ENCODE data around the gene SYT13.
"Not testable (repeated sequence)": the region's sequence is repeated elsewhere in the genome, so short reads cannot be mapped to it uniquely, and the experiment has no call there.

SYT13 gene

DNA sequence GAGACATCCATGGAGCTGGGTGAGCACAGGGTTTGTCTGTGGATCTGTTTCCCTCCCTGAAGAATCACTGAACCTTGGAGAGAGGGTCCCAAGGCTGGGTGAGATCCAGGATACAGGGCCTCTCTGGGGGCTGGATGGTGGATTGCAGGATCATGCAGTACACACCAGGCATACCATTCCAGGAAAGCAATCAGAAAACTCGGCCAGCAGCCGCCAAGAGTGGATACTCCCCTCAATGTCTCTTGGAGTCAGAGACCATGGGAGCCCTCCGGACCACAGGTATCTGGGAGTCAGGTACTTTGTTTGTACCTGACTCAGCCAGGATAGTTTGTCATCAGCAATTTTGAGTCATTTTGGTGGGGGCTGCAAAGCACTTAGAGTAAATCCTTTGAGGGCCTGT, 14.6 kb upstream of the SYT13 start:
- H3K27ac ChIP-seq: no peak overlapping the region
- TF ChIP-seq CTCF (conservative IDR thresholded peaks at IDR 0.05) (no peak), ZFX (IDR thresholded peaks at IDR 0.05) (no peak)

DNA sequence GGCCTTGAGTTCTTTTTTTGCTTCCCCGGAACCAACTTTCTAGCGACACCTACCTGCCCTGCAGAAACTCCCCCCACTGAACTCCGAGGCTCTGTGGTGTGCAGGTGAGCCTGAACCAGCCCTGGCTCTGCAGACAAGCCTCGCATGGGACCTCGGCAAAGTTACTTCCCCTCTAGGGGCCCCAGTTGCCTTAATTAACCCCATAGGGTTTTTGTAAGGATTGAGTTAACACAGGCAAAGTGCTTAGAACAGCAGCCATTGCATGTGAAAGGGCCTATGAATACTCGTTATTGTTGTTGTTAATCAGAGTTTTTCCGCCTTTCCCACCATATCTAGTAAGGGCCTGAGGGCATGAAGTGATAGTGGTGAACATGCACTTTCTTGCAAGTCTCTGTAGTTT, 12.6 kb upstream of the SYT13 start:
- TF ChIP-seq CTCF (conservative IDR thresholded peaks at IDR 0.05) (no peak), ZFX (IDR thresholded peaks at IDR 0.05) (no peak)
- no peak overlapping the region for H3K27ac ChIP-seq

- H3K27ac ChIP-seq: no peak overlapping the region
- TF ChIP-seq CTCF (conservative IDR thresholded peaks at IDR 0.05): no peak
- no peak for TF ChIP-seq ZFX (IDR thresholded peaks at IDR 0.05)
Observed at GRCh38 chr11:45296075-45296474, 9.9 kb upstream of the SYT13 start.

GRCh38 chr11:45294499-45294898, 8.4 kb upstream of the SYT13 start:
- no peak overlapping the region for H3K27ac ChIP-seq
- TF ChIP-seq CTCF (conservative IDR thresholded peaks at IDR 0.05) (no peak), ZFX (IDR thresholded peaks at IDR 0.05) (no peak)

DNA sequence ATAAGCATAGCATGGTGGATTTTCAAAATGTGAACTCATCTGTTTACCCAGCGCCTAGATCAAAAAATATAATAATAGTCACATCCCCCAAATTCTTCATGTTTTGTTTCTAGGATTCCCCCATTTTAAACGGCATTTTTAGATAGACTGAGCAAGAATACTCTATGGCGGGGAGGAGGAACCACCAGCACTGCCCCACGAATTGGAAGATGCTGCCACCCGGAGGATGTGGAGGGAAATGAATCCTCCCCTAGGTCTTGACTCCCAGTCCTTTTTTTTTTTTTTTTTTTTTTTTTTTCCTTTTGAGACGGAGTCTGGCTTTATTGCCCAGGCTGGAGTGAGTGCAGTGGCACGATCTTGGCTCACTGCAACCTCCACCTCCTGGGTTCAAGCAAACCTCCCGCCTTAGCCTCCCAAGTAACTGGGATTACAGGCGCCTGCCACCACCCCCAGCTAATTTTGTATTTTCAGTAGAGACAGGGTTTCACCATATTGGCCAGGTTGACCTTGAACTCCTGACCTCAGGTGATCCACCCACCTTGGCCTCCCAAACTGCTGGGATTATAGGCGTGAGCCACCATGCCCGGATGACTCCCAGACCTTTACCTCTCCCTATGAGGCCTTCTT, 7.5 kb upstream of the SYT13 start:
- TF ChIP-seq CTCF (conservative IDR thresholded peaks at IDR 0.05): peak; percentile 83
- H3K27ac ChIP-seq: not testable (repeated sequence)

DNA sequence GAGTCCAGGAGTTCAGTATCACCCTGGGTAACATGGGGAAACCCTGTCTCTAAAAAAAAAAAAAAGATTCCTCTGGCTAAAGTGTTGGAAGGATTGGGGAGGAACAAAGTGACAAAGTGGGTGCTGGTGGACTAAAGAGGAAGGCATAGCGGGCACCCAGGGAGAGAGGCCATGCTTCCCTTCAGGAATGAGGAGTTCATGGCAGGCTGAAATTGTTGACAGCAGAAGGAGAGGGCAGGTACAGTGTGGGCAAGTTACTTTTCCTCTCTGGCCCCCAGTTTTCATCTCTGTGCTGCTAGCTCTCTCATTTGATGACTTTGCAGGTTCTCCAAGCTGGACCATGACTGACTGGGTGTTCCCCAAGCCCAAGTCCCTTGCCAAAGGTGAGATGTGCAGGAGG, 4.4 kb upstream of the SYT13 start:
- H3K27ac ChIP-seq: no peak overlapping the region
- TF ChIP-seq ZFX (IDR thresholded peaks at IDR 0.05): no peak
- TF ChIP-seq CTCF (conservative IDR thresholded peaks at IDR 0.05): no peak

- H3K27ac ChIP-seq: no peak overlapping the region
- no peak for TF ChIP-seq CTCF (conservative IDR thresholded peaks at IDR 0.05)
- no peak for TF ChIP-seq ZFX (IDR thresholded peaks at IDR 0.05)
Observed at GRCh38 chr11:45289369-45289768, 3.2 kb upstream of the SYT13 start.
